OCI-LY1 (cell line): ENCODE data around the gene DMD.

Experiments used
- H2AFZ ChIP-seq: fragments of 200-600 bp; sonication (generic), shearing (Covaris generic); 2 replicates; pipeline ENCODE4 v1.6.0; 2014; ENCODE audit warnings: antibody characterized with exemption, mild to moderate bottlenecking, low read length
- H3F3A ChIP-seq: fragments of 200-600 bp; sonication (generic), shearing (Covaris generic); 2 replicates; pipeline ENCODE4 v1.6.0; 2014; ENCODE audit warnings: mild to moderate bottlenecking, antibody characterized with exemption, low read length, moderate library complexity; ENCODE audit not compliant: insufficient read depth
- H3K27ac ChIP-seq: fragments of 200-600 bp; sonication (generic); 2 replicates; pipeline ENCODE4 v1.5.1; 2014; ENCODE audit warnings: low read length, mixed run types, mild to moderate bottlenecking, low read depth; ENCODE audit not compliant: poor library complexity, severe bottlenecking
- H3K27me3 ChIP-seq: fragments of 200-600 bp; sonication (generic); 2 replicates; pipeline ENCODE4 v1.6.0; 2014; ENCODE audit warnings: antibody characterized with exemption, mild to moderate bottlenecking, low read length, moderate library complexity; ENCODE audit not compliant: insufficient read depth
- H3K36me3 ChIP-seq: fragments of 200-600 bp; sonication (generic); 2 replicates; pipeline ENCODE4 v1.6.1; 2014; ENCODE audit warnings: mild to moderate bottlenecking, antibody characterized with exemption, low read length, moderate library complexity, mixed read lengths; ENCODE audit not compliant: insufficient read depth
- H3K4me1 ChIP-seq: fragments of 200-600 bp; sonication (generic); 2 replicates; pipeline ENCODE4 v1.5.1; 2014; ENCODE audit warnings: mild to moderate bottlenecking, low read length, moderate library complexity; ENCODE audit not compliant: insufficient read depth, severe bottlenecking
- H3K4me2 ChIP-seq: fragments of 200-600 bp; sonication (generic), shearing (Covaris generic); 2 replicates; pipeline ENCODE4 v1.6.1; 2014; ENCODE audit warnings: low read length
- H3K4me3 ChIP-seq: fragments of 200-600 bp; sonication (generic); 2 replicates; pipeline ENCODE4 v1.5.1; 2014; ENCODE audit warnings: low read length, low read depth, mild to moderate bottlenecking, mixed read lengths; ENCODE audit not compliant: poor library complexity, severe bottlenecking
- H3K79me2 ChIP-seq: fragments of 200-600 bp; shearing (Covaris generic); 2 replicates; pipeline ENCODE4 v1.6.1; 2016; ENCODE audit warnings: mixed run types, low read length, mixed read lengths; ENCODE audit not compliant: insufficient read depth
- H3K9ac ChIP-seq: fragments of 200-600 bp; sonication (generic), shearing (Covaris generic); 2 replicates; pipeline ENCODE4 v1.6.1; 2014; ENCODE audit warnings: mild to moderate bottlenecking, low read length, mixed read lengths
- H3K9me2 ChIP-seq: fragments of 200-600 bp; sonication (generic), shearing (Covaris generic); 2 replicates; pipeline ENCODE4 v1.6.1; 2014; ENCODE audit warnings: low read depth, mild to moderate bottlenecking, low read length, mixed read lengths
- H3K9me3 ChIP-seq: fragments of 200-600 bp; shearing (Covaris generic); 2 replicates; pipeline ENCODE4 v1.6.1; 2014; ENCODE audit warnings: low read length, mixed read lengths
- H4K20me1 ChIP-seq: fragments of 200-600 bp; sonication (generic), shearing (Covaris generic); 2 replicates; pipeline ENCODE4 v1.6.0; 2016; ENCODE audit warnings: mild to moderate bottlenecking, low read length; ENCODE audit not compliant: insufficient read depth
- EZH2 ChIP-seq: fragments of 200-600 bp; sonication (generic), shearing (Covaris generic); IDR thresholded peaks from 2 replicates; pipeline ENCODE4 v1.8.0; 2017; ENCODE audit warnings: borderline replicate concordance, mixed run types, mild to moderate bottlenecking, antibody characterized with exemption, low read length, moderate library complexity, mixed read lengths
- TF ChIP-seq, protein P1 (sequence below): fragments of 200-600 bp; sonication (generic), shearing (Covaris generic); IDR thresholded peaks from 2 replicates; pipeline ENCODE4 v1.5.1; 2017; ENCODE audit warnings: mild to moderate bottlenecking, antibody characterized with exemption, low read length, moderate library complexity, mixed read lengths

Gene DMD

GRCh38 chrX:31127716-31128115, 2083.6 kb downstream of the DMD start:
- Histone ChIP-seq H3K9me2 (no peaks in the 10 kb centered on the region), H3K4me2 (no peak overlapping the region), H3K27ac (no peak overlapping the region), H3K79me2 (no peaks in the 10 kb centered on the region), H3K36me3 (no peaks in the 10 kb centered on the region; the same call in 1 of the 2 replicates), H3K9me3 (no peaks in the 10 kb centered on the region), H3F3A (no peaks in the 10 kb centered on the region), H2AFZ (no peak overlapping the region), H3K4me1 (no peaks in the 10 kb centered on the region), H4K20me1 (no peaks in the 10 kb centered on the region), H3K27me3 (no peaks in the 10 kb centered on the region), H3K4me3 (no peak overlapping the region), H3K9ac (no peak overlapping the region)
- TF ChIP-seq, protein P1, sequence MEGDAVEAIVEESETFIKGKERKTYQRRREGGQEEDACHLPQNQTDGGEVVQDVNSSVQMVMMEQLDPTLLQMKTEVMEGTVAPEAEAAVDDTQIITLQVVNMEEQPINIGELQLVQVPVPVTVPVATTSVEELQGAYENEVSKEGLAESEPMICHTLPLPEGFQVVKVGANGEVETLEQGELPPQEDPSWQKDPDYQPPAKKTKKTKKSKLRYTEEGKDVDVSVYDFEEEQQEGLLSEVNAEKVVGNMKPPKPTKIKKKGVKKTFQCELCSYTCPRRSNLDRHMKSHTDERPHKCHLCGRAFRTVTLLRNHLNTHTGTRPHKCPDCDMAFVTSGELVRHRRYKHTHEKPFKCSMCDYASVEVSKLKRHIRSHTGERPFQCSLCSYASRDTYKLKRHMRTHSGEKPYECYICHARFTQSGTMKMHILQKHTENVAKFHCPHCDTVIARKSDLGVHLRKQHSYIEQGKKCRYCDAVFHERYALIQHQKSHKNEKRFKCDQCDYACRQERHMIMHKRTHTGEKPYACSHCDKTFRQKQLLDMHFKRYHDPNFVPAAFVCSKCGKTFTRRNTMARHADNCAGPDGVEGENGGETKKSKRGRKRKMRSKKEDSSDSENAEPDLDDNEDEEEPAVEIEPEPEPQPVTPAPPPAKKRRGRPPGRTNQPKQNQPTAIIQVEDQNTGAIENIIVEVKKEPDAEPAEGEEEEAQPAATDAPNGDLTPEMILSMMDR: no peak
- no peak for TF ChIP-seq EZH2

DNA sequence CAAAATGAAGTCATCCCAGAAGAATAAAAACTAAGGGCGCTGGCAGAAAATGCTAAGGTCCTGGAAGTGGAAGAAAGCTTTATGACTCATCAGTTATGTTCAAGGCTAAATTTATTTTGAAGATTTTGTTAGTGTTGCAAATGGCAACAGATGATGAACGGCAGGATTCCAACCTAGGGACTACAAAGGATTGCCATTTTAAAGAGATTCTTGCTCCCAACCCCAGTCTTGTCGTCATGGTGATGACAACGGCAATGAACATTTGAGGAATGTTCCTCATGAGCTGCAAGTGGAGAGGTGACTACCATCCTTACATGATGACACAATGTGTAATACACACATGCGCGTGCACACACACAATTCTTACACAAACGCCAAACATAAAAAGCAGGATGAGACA, 2085.1 kb downstream of the DMD start:
- no peaks in the 10 kb centered on the region for H3K4me1 ChIP-seq
- no peaks in the 10 kb centered on the region for H4K20me1 ChIP-seq
- no peaks in the 10 kb centered on the region for H3K79me2 ChIP-seq
- H3F3A ChIP-seq: no peaks in the 10 kb centered on the region
- H3K9me2 ChIP-seq: no peaks in the 10 kb centered on the region
- H2AFZ ChIP-seq: no peak overlapping the region
- no peak overlapping the region for H3K4me3 ChIP-seq
- H3K27me3 ChIP-seq: no peaks in the 10 kb centered on the region
- H3K4me2 ChIP-seq: no peak overlapping the region
- TF ChIP-seq EZH2: no peak
- TF ChIP-seq, protein P1: no peak
- no peak overlapping the region for H3K27ac ChIP-seq
- no peak overlapping the region for H3K9ac ChIP-seq
- no peaks in the 10 kb centered on the region for H3K9me3 ChIP-seq
- no peaks in the 10 kb centered on the region; the same call in 1 of the 2 replicates for H3K36me3 ChIP-seq

- H3K4me2 ChIP-seq: no peak overlapping the region
- H3F3A ChIP-seq: no peaks in the 10 kb centered on the region
- H3K27me3 ChIP-seq: no peaks in the 10 kb centered on the region
- H3K9me2 ChIP-seq: no peaks in the 10 kb centered on the region
- no peaks in the 10 kb centered on the region for H3K4me1 ChIP-seq
- TF ChIP-seq EZH2: no peak
- TF ChIP-seq, protein P1: no peak
- H2AFZ ChIP-seq: no peak overlapping the region
- no peak overlapping the region for H3K9ac ChIP-seq
- H4K20me1 ChIP-seq: no peaks in the 10 kb centered on the region
- H3K27ac ChIP-seq: no peak overlapping the region
- no peak overlapping the region for H3K4me3 ChIP-seq
- H3K79me2 ChIP-seq: no peaks in the 10 kb centered on the region
- H3K36me3 ChIP-seq: no peaks in the 10 kb centered on the region; the same call in 1 of the 2 replicates
- H3K9me3 ChIP-seq: no peaks in the 10 kb centered on the region
Measured at GRCh38 chrX:31124536-31124935, 2086.8 kb downstream of the DMD start.
